H1 (cell line): Measurements from ENCODE around the gene PPIP5K1. TPM values are rescaled to one million over a fixed set of nuclear protein-coding genes. Genes with fewer than 3 reads are reported as not detected.
A peak's percentile ranks its signal among the peaks of the same experiment; 100 is the strongest.

Experiments
- CTCF ChIA-PET: fragments of 300-600 bp; sonication (Branson Sonifier 250); formaldehyde crosslinking; loops from one replicate; lab custom pipeline; 2021; ENCODE audit not compliant: partially characterized antibody; lab: Charles Lee
- POLR2A ChIA-PET: fragments of 300-600 bp; sonication (Branson Sonifier 250); formaldehyde crosslinking; loops from one replicate; lab custom pipeline; 2021; ENCODE audit warnings: inconsistent platforms; ENCODE audit not compliant: partially characterized antibody; lab: Charles Lee
- DNase-seq, 2 experiments: peaks; one replicate each; pipeline versions ENCODE4 v3.0.0 to v3.0.0-alpha.2; 2010 to 2022; ENCODE audit warnings: low spot score in 2 of 2, low read depth in 1 of 2, mixed read lengths in 1 of 2
- FAIRE-seq: peaks from 2 replicates; lab custom pipeline; 2011; peaks lifted over from hg19 to GRCh38; lab: Jason Lieb, UNC
- H2AFZ ChIP-seq: 2 replicates; pipeline ENCODE4 v1.8.1; 2012; ENCODE audit warnings: low read length, inconsistent platforms
- H2AK5ac ChIP-seq: 2 replicates; pipeline ENCODE4 v1.6.1; 2013; ENCODE audit warnings: low read depth, low read length
- H2BK120ac ChIP-seq: replicated peaks from 2 replicates; pipeline ENCODE3; 2013; ENCODE audit warnings: low read depth, low read length, inconsistent platforms
- H2BK12ac ChIP-seq: 2 replicates; pipeline ENCODE4 v1.6.1; 2013; ENCODE audit warnings: low read depth, low read length
- H2BK15ac ChIP-seq: 2 replicates; pipeline ENCODE4 v1.6.1; 2013; ENCODE audit warnings: low read length
- H2BK20ac ChIP-seq: 2 replicates; pipeline ENCODE4 v1.6.1; 2013; ENCODE audit warnings: low read length
- H2BK5ac ChIP-seq: 2 replicates; pipeline ENCODE4 v1.6.1; 2013; ENCODE audit warnings: low read depth, low read length
- H3K14ac ChIP-seq: 2 replicates; pipeline ENCODE4 v1.6.1; 2013; ENCODE audit warnings: inconsistent platforms; ENCODE audit not compliant: insufficient read length
- H3K18ac ChIP-seq: 2 replicates; pipeline ENCODE4 v1.6.1; 2013; ENCODE audit warnings: low read length; ENCODE audit errors: extremely low read depth
- H3K23ac ChIP-seq: 2 replicates; pipeline ENCODE4 v1.6.1; 2013; ENCODE audit warnings: inconsistent platforms; ENCODE audit not compliant: insufficient read length
- H3K23me2 ChIP-seq: 2 replicates; pipeline ENCODE4 v1.6.1; 2013; ENCODE audit warnings: low read depth, low read length
- H3K27ac ChIP-seq: 2 replicates; pipeline ENCODE4 v1.6.1; 2011; ENCODE audit warnings: low read depth, low read length, inconsistent platforms
- H3K27me3 ChIP-seq, 4 experiments: replicated peaks in 1 of 4; 1 replicate in 1 of 4; 2 replicates in 3 of 4; pipeline versions ENCODE4 v1.6.1 to v1.8.1; 2011 to 2013; ENCODE audit warnings: low read length in 3 of 4, mild to moderate bottlenecking in 3 of 4, inconsistent platforms in 2 of 4, mixed read lengths in 2 of 4, moderate library complexity in 1 of 4; ENCODE audit not compliant: control insufficient read depth in 3 of 4, insufficient read depth in 3 of 4; ENCODE audit errors: extremely low read depth in 1 of 4
- H3K36me3 ChIP-seq, 4 experiments: 2 replicates each; pipeline versions ENCODE4 v1.6.1 to v1.8.1; 2011 to 2013; ENCODE audit warnings: mild to moderate bottlenecking in 4 of 4, low read length in 3 of 4, moderate library complexity in 2 of 4, control low read depth in 1 of 4, inconsistent platforms in 1 of 4; ENCODE audit not compliant: insufficient read depth in 4 of 4, control insufficient read depth in 2 of 4
- H3K4ac ChIP-seq: replicated peaks from 2 replicates; pipeline ENCODE3; 2013; ENCODE audit warnings: low read length, low read depth, mixed read lengths, inconsistent platforms; ENCODE audit not compliant: insufficient read length
- H3K4me1 ChIP-seq, 4 experiments: replicated peaks in 1 of 4; 1 replicate in 1 of 4; 2 replicates in 3 of 4; pipeline versions ENCODE4 v1.6.1 to v1.8.1; 2011 to 2013; ENCODE audit warnings: low read length in 3 of 4, inconsistent platforms in 2 of 4, mixed read lengths in 1 of 4; ENCODE audit not compliant: insufficient read depth in 4 of 4, control insufficient read depth in 3 of 4
- H3K4me2 ChIP-seq, 2 experiments: 2 replicates each; pipeline versions ENCODE4 v1.6.1 to v1.8.1; 2011 to 2013; ENCODE audit warnings: low read depth in 2 of 2, low read length in 2 of 2, control low read depth in 1 of 2, inconsistent platforms in 1 of 2, mild to moderate bottlenecking in 1 of 2; ENCODE audit not compliant: insufficient read depth in 1 of 2
- H3K4me3 ChIP-seq, 4 experiments: fragments of 200-600, 300-600 bp in 1 of 4; sonication (generic), shearing (Covaris generic), sonication (Bioruptor Twin) in 1 of 4; 2 replicates each; pipeline versions ENCODE4 v1.5.1 to v1.8.1; 2011 to 2016; ENCODE audit warnings: low read length in 4 of 4, low read depth in 3 of 4, control low read depth in 2 of 4, inconsistent platforms in 2 of 4, mild to moderate bottlenecking in 2 of 4, mixed read lengths in 1 of 4, moderate library complexity in 1 of 4; ENCODE audit not compliant: insufficient read depth in 2 of 4; ENCODE audit errors: extremely low read depth in 1 of 4
- H3K56ac ChIP-seq: replicated peaks from 2 replicates; pipeline ENCODE3; 2013; ENCODE audit warnings: low read depth, mild to moderate bottlenecking, mixed read lengths, low read length, inconsistent platforms; ENCODE audit not compliant: insufficient read length
- H3K79me1 ChIP-seq: 2 replicates; pipeline ENCODE4 v1.6.1; 2013; ENCODE audit warnings: low read depth, low read length, control low read depth
- H3K79me2 ChIP-seq, 2 experiments: 2 replicates each; pipeline versions ENCODE4 v1.6.1 to v1.8.1; 2012 to 2013; ENCODE audit warnings: low read length in 2 of 2, mild to moderate bottlenecking in 2 of 2, inconsistent platforms in 1 of 2; ENCODE audit not compliant: insufficient read depth in 2 of 2, control insufficient read depth in 1 of 2
- H3K9ac ChIP-seq, 4 experiments: replicated peaks in 1 of 4; 1 replicate in 1 of 4; 2 replicates in 3 of 4; pipeline versions ENCODE4 v1.6.1 to v1.8.1; 2011 to 2013; ENCODE audit warnings: low read depth in 3 of 4, low read length in 3 of 4, control low read depth in 2 of 4, mild to moderate bottlenecking in 2 of 4, moderate library complexity in 2 of 4, inconsistent platforms in 1 of 4; ENCODE audit errors: extremely low read depth in 1 of 4
- H3K9me3 ChIP-seq, 2 experiments: 2 replicates each; pipeline versions ENCODE4 v1.6.1 to v1.8.1; 2012 to 2013; ENCODE audit warnings: mild to moderate bottlenecking in 2 of 2, moderate library complexity in 2 of 2, control low read depth in 1 of 2, inconsistent platforms in 1 of 2, low read depth in 1 of 2, low read length in 1 of 2, mixed read lengths in 1 of 2; ENCODE audit not compliant: insufficient read depth in 2 of 2
- H4K20me1 ChIP-seq, 2 experiments: replicated peaks in 1 of 2; 2 replicates each; pipeline versions ENCODE3 to v1.8.1; 2011 to 2013; ENCODE audit warnings: inconsistent platforms in 2 of 2, low read length in 2 of 2, mild to moderate bottlenecking in 1 of 2; ENCODE audit not compliant: insufficient read depth in 2 of 2, control insufficient read depth in 1 of 2
- H4K5ac ChIP-seq: 2 replicates; pipeline ENCODE4 v1.6.1; 2013; ENCODE audit warnings: low read length, low read depth, mixed read lengths, inconsistent platforms; ENCODE audit not compliant: insufficient read length
- H4K8ac ChIP-seq: 2 replicates; pipeline ENCODE4 v1.8.0; 2013; ENCODE audit warnings: mild to moderate bottlenecking, moderate library complexity, low read length, inconsistent platforms; ENCODE audit not compliant: insufficient read depth; ENCODE audit errors: extremely low read depth
- H4K91ac ChIP-seq: replicated peaks from 2 replicates; pipeline ENCODE3; 2013; ENCODE audit warnings: low read length, mixed read lengths, inconsistent platforms; ENCODE audit not compliant: insufficient read length
- ATF3 ChIP-seq: IDR thresholded peaks from 2 replicates; pipeline ENCODE4 v1.6.1; 2011; ENCODE audit warnings: low read depth, mild to moderate bottlenecking, low read length; ENCODE audit not compliant: insufficient read depth
- BCL11A ChIP-seq, 2 experiments: IDR thresholded peaks; one replicate each; pipeline ENCODE4 v1.6.1; 2011; ENCODE audit warnings: low read depth in 2 of 2, low read length in 2 of 2, mild to moderate bottlenecking in 2 of 2
- MAFK ChIP-seq: IDR thresholded peaks from 2 replicates; pipeline ENCODE4 v1.6.1; 2012; ENCODE audit warnings: low read depth, mild to moderate bottlenecking, improper control_type of control experiment, low read length
- POLR2A ChIP-seq, 2 experiments: IDR thresholded peaks; 1 replicate in 1 of 2; 2 replicates in 1 of 2; pipeline ENCODE4 v1.6.1; 2011; ENCODE audit warnings: low read depth in 2 of 2, low read length in 2 of 2, mild to moderate bottlenecking in 2 of 2; ENCODE audit errors: control extremely low read depth in 1 of 2
- TAF7 ChIP-seq: optimal IDR thresholded peaks from 2 replicates; pipeline ENCODE3; 2011; ENCODE audit warnings: low read depth, mild to moderate bottlenecking, inconsistent platforms, low read length, moderate library complexity, borderline replicate concordance
- TBP ChIP-seq: IDR thresholded peaks from 2 replicates; pipeline ENCODE4 v1.6.1; 2011; ENCODE audit warnings: low read depth, low read length, improper control_type of control experiment
- WGBS, 2 experiments: shearing (Covaris generic) in 1 of 2; methylation state at CpG; one replicate each; pipeline versions ENCODE4 v1.1.6 to v1.1.7; 2013 to 2015; ENCODE audit warnings: low lambda C conversion rate in 2 of 2, mixed read lengths in 2 of 2, inconsistent platforms in 1 of 2, low coverage in 1 of 2, missing lambda C conversion rate in 1 of 2; ENCODE audit not compliant: insufficient replicate concordance in 2 of 2, insufficient coverage in 1 of 2, insufficient read length in 1 of 2; ENCODE audit errors: extremely low coverage in 1 of 2, missing lambda C conversion rate in 1 of 2; 5-methylcytosine and 5-hydroxymethylcytosine counted together
- polyA plus RNA-seq, 7 experiments: library from polyadenylated mRNA; depleted of rRNA in 3 of 7; stranded (reverse) in 5 of 7; unstranded in 2 of 7; fragments of >200 nt in 5 of 7; fragments of 200-250 nt in 2 of 7; gene quantifications; 1 replicate in 5 of 7; 2 replicates in 1 of 7; 4 replicates in 1 of 7; pipeline versions ENCODE4 v1.2.1 to v1.2.3, GENCODE V29; 2011 to 2013; ENCODE audit warnings: missing spikeins in 2 of 7, mixed read lengths in 2 of 7
- total RNA-seq: library from RNA; stranded (reverse); fragmentation: NEBNext Ultra II Directional; extraction: Animal tissue kit (Norgen Biotek cat#: 25700); gene quantifications from 2 replicates; pipeline ENCODE4 v1.2.1, GENCODE V29; 2021

Gene PPIP5K1
- total and polyA plus RNA-seq, 2 of the 8 experiments (the other 6 are each of a cell fraction or from before 2014, with no cell fraction given): 18.8 to 22.7 TPM

GRCh38 chr15:43520138-43520537 lies 69.9 kb downstream of the PPIP5K1 start:
- FAIRE-seq (no peak), DNase-seq (no peak)
- Histone ChIP-seq H3K4ac (no peak overlapping the region), H2AFZ (no peak overlapping the region), H2BK120ac (no peak overlapping the region), H3K4me2 (no peak overlapping the region), H2BK5ac (no peak overlapping the region), H3K23ac (no peak overlapping the region), H2BK12ac (no peak overlapping the region), H3K23me2 (peaks cover 15% of the 10 kb centered on the region; the same call in 1 of the 2 replicates), H4K8ac (no peak overlapping the region), H3K14ac (no peak overlapping the region), H2BK20ac (no peak overlapping the region), H4K5ac (no peak overlapping the region), H2AK5ac (no peak overlapping the region), H3K4me3 (no peak overlapping the region), H3K9ac (no peak overlapping the region), H2BK15ac (no peak overlapping the region), H3K79me1 (no peaks in the 10 kb centered on the region), H4K20me1 (no peaks in the 10 kb centered on the region), H4K91ac (peak overlapping the region; percentile 32), H3K27ac (no peak overlapping the region), H3K79me2 (no peaks in the 10 kb centered on the region), H3K9me3 (no peaks in the 10 kb centered on the region), H3K18ac (no peak overlapping the region), H3K4me1 (peaks cover 7 to 21% (median 11%) of the 10 kb centered on the region in 4 experiments; a peak in 6 of 7 replicates), H3K56ac (no peak overlapping the region), H3K27me3 (peaks cover 0 to 33% (median 25%) of the 10 kb centered on the region in 4 experiments; a peak in 6 of 7 replicates), H3K36me3 (no peaks in the 10 kb centered on the region)
- 100% methylated on average over 2 of the region's 2 CpGs; no CpG with 5 or more reads in 1 of the 2 experiments for WGBS, 2 experiments
- ChIA-PET POLR2A (interaction anchor here (2.3 kb wide), 1 partner anchor 10 kb away, joined by 8 read pairs; no protein-coding TSS in a partner anchor), CTCF (interaction anchor here (0.7 kb wide), 1 partner anchor 11 kb away, joined by 3 read pairs; no protein-coding TSS in a partner anchor)
- TF ChIP-seq TAF7: no peak
- TF ChIP-seq TBP: no peak
- no peak for TF ChIP-seq MAFK
- no peak for TF ChIP-seq ATF3
- no peak for TF ChIP-seq POLR2A (IDR thresholded peaks at IDR 0.05; ENCODE audit: control extremely low read depth in 1 of 2, low read depth in 2 of 2, low read length in 2 of 2)
- TF ChIP-seq BCL11A (IDR thresholded peaks at IDR 0.05; ENCODE audit: low read depth in 2 of 2, low read length in 2 of 2): no peak
